NCI-H128 (cell line): ENCODE measurements around the gene PBX4.

Experiments
- DNase-seq: peaks from one replicate; lab custom pipeline; 2025; ENCODE audit not compliant: unreplicated experiment; lab: John Stamatoyannopoulos, UW

PBX4 gene

GRCh38 chr19:19592690-19593089 is 25.8 kb downstream of the PBX4 start:
- DNase-seq: no peak

- DNase-seq: no peak
Measured at GRCh38 chr19:19591133-19591825, 27.2 kb downstream of the PBX4 start.

- no peak for DNase-seq
Measured at GRCh38 chr19:19588546-19588945, 29.9 kb downstream of the PBX4 start.

GRCh38 chr19:19587771-19588170 is 30.7 kb downstream of the PBX4 start:
- DNase-seq: no peak

- no peak for DNase-seq
Measured at GRCh38 chr19:19584356-19584755, 34.1 kb downstream of the PBX4 start.

GRCh38 chr19:19582471-19582870 is 36.0 kb downstream of the PBX4 start:
- no peak for DNase-seq

GRCh38 chr19:19581391-19581790 is 37.1 kb downstream of the PBX4 start:
- DNase-seq: no peak

- no peak for DNase-seq
Measured at GRCh38 chr19:19580418-19580817, 38.1 kb downstream of the PBX4 start.

- no peak for DNase-seq
Measured at GRCh38 chr19:19579533-19580361, 38.7 kb downstream of the PBX4 start.

- no peak for DNase-seq
Measured at GRCh38 chr19:19578252-19578651, 40.2 kb downstream of the PBX4 start.

- no peak for DNase-seq
Measured at GRCh38 chr19:19575411-19575810, 43.1 kb downstream of the PBX4 start.

- DNase-seq: no peak
Measured at GRCh38 chr19:19571071-19571786, 47.3 kb downstream of the PBX4 start.

GRCh38 chr19:19570571-19570970 is 47.9 kb downstream of the PBX4 start:
- DNase-seq: no peak

GRCh38 chr19:19568802-19569756 is 49.4 kb downstream of the PBX4 start:
- DNase-seq: no peak

GRCh38 chr19:19567391-19567790 is 51.1 kb downstream of the PBX4 start:
- no peak for DNase-seq

- no peak for DNase-seq
Measured at GRCh38 chr19:19566306-19566705, 52.2 kb downstream of the PBX4 start.

GRCh38 chr19:19563348-19563848 is 55.1 kb downstream of the PBX4 start:
- DNase-seq: no peak

- no peak for DNase-seq
Measured at GRCh38 chr19:19562665-19563347, 55.7 kb downstream of the PBX4 start.

GRCh38 chr19:19561946-19562664 is 56.4 kb downstream of the PBX4 start:
- no peak for DNase-seq
